KMS-11 (cell line): ENCODE data around the gene RTTN.

Source experiments
- H2AFZ ChIP-seq: fragments of 200-600 bp; sonication (generic); 2 replicates; pipeline ENCODE4 v1.6.1; 2016; ENCODE audit warnings: antibody characterized with exemption, mixed run types, low read depth
- H3K27ac ChIP-seq: fragments of 200-600 bp; sonication (generic); 2 replicates; pipeline ENCODE4 v1.6.1; 2016; ENCODE audit warnings: mild to moderate bottlenecking, mixed run types
- H3K27me3 ChIP-seq: fragments of 200-600 bp; sonication (generic); 2 replicates; pipeline ENCODE4 v1.6.1; 2017; ENCODE audit warnings: mild to moderate bottlenecking, low read depth, mixed run types, moderate library complexity; ENCODE audit not compliant: insufficient read depth
- H3K36me3 ChIP-seq: fragments of 200-600 bp; sonication (generic); 2 replicates; pipeline ENCODE4 v1.6.1; 2017; ENCODE audit warnings: mild to moderate bottlenecking, mixed run types; ENCODE audit not compliant: insufficient read depth
- H3K4me1 ChIP-seq: fragments of 200-600 bp; sonication (generic); 2 replicates; pipeline ENCODE4 v1.6.1; 2016; ENCODE audit warnings: mild to moderate bottlenecking, low read depth, mixed run types; ENCODE audit not compliant: poor library complexity, severe bottlenecking
- H3K4me2 ChIP-seq: fragments of 200-600 bp; sonication (generic); 2 replicates; pipeline ENCODE4 v1.7.0; 2016; ENCODE audit warnings: mild to moderate bottlenecking, mixed run types
- H3K4me3 ChIP-seq: fragments of 200-600 bp; sonication (generic); IDR thresholded peaks from 2 replicates; pipeline ENCODE4 v1.6.1; 2017; ENCODE audit warnings: low read depth, low read length, mixed read lengths; ENCODE audit not compliant: insufficient read depth
- H3K79me2 ChIP-seq: fragments of 200-600 bp; sonication (generic); 2 replicates; pipeline ENCODE4 v1.6.1; 2016; ENCODE audit warnings: low read depth, mixed run types; ENCODE audit not compliant: insufficient read depth
- H3K9ac ChIP-seq: fragments of 200-600 bp; sonication (generic); 2 replicates; pipeline ENCODE4 v1.6.1; 2016; ENCODE audit warnings: mild to moderate bottlenecking, mixed run types
- H4K20me1 ChIP-seq: fragments of 200-600 bp; sonication (generic); 2 replicates; pipeline ENCODE4 v1.6.1; 2016; ENCODE audit warnings: mild to moderate bottlenecking, mixed run types; ENCODE audit not compliant: insufficient read depth
- TF ChIP-seq, protein P1 (sequence below): fragments of 200-600 bp; sonication (generic); conservative IDR thresholded peaks from 2 replicates; pipeline ENCODE4 v1.6.1; 2017; ENCODE audit warnings: low read depth, mild to moderate bottlenecking, antibody characterized with exemption, low read length, moderate library complexity, mixed read lengths

The RTTN gene

DNA sequence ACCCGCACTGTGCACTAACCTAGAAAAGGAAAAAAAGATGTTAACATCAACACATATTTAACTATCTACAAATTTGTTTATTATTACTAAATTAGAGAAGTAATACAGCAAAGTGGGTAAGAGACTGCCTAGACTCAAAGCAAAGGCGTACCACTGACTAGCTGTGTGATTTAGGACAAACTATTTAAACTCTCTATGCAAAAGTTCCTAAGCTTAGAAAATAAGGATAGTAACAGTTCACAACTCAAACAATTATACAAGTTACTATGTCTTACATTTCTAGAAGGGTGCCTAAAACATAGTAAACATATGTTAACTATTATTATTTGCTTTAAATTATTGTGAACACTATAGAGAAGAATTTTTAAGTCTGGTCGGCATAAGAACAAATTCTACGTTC lies 119.4 kb downstream of the RTTN start:
- H3K36me3 ChIP-seq: no peaks in the 10 kb centered on the region
- H4K20me1 ChIP-seq: no peaks in the 10 kb centered on the region
- no peaks in the 10 kb centered on the region for H3K27me3 ChIP-seq
- no peak overlapping the region for H3K4me3 ChIP-seq
- H3K9ac ChIP-seq: no peak overlapping the region
- no peak overlapping the region for H3K4me2 ChIP-seq
- peaks cover 11% of the 10 kb centered on the region for H3K4me1 ChIP-seq
- no peak overlapping the region for H2AFZ ChIP-seq
- TF ChIP-seq, protein P1, sequence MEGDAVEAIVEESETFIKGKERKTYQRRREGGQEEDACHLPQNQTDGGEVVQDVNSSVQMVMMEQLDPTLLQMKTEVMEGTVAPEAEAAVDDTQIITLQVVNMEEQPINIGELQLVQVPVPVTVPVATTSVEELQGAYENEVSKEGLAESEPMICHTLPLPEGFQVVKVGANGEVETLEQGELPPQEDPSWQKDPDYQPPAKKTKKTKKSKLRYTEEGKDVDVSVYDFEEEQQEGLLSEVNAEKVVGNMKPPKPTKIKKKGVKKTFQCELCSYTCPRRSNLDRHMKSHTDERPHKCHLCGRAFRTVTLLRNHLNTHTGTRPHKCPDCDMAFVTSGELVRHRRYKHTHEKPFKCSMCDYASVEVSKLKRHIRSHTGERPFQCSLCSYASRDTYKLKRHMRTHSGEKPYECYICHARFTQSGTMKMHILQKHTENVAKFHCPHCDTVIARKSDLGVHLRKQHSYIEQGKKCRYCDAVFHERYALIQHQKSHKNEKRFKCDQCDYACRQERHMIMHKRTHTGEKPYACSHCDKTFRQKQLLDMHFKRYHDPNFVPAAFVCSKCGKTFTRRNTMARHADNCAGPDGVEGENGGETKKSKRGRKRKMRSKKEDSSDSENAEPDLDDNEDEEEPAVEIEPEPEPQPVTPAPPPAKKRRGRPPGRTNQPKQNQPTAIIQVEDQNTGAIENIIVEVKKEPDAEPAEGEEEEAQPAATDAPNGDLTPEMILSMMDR: no peak
- no peak overlapping the region for H3K27ac ChIP-seq
- no peaks in the 10 kb centered on the region for H3K79me2 ChIP-seq

DNA sequence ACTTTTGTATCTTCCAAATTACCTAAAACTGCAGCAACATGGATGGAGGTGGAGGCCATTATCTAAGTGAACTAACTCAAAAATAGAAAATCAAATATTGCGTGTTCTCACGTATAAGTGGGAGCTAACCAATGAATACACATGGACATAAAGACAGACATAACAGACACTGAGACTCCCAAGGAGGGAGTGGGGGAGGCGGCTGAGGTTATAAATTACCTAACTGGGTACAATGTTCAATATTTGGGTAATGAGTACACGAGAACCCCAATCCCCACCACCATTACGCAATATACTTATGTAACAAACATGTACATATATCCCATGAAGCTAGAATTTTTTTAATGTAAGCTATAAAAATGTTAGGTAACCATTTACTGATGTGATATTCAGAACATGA lies 119.8 kb downstream of the RTTN start:
- Histone ChIP-seq H2AFZ (no peak overlapping the region), H3K27ac (no peak overlapping the region), H3K4me2 (no peak overlapping the region), H3K4me3 (no peak overlapping the region), H3K9ac (no peak overlapping the region), H3K79me2 (no peaks in the 10 kb centered on the region), H4K20me1 (no peaks in the 10 kb centered on the region), H3K4me1 (peaks cover 11% of the 10 kb centered on the region), H3K27me3 (no peaks in the 10 kb centered on the region), H3K36me3 (no peaks in the 10 kb centered on the region)
- TF ChIP-seq, protein P1: no peak

DNA sequence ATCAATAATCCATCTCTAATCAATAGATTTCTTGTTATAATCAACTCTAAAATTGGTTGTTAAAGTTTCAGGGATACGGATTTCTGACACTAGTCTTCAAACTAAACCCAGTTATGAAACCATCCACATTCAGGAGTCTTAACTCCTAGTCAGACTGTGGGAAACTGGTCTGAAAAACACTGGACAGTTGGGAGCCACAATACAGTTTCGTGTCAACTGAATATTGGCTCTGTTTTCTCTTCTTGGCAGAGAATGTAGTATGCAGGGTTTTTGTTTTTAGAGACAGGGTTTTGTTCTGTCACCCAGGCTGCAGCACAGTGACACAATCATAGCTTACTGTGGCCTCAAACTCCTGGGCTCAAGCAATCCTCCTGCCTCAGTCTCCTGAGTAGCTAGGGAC lies 123.1 kb downstream of the RTTN start:
- no peak overlapping the region for H3K9ac ChIP-seq

DNA sequence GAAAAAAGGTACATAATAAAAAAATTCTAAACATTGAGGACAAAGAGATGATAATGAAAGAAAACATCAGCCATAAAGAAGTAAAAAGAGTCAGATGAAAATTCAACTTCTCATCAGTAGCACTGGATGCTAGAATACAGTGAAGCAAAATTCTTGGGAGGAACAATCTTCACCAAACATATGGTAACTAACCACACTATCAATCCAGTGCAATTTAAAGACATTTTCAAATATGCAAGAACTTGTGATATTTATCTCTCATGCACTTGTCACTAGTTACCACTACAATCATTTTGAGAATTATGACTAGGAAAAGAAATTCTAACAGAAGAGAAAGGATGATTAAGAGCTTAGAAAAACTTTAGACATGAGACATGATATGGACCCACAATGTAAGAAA lies 127.4 kb downstream of the RTTN start:
- TF ChIP-seq, protein P1: no peak
- Histone ChIP-seq H3K36me3 (peaks cover 4% of the 10 kb centered on the region; the same call in 1 of the 2 replicates), H3K4me1 (no peaks in the 10 kb centered on the region), H3K27ac (no peak overlapping the region), H3K4me2 (no peak overlapping the region), H4K20me1 (no peaks in the 10 kb centered on the region), H3K79me2 (no peaks in the 10 kb centered on the region), H3K4me3 (no peak overlapping the region), H3K9ac (no peak overlapping the region), H2AFZ (no peak overlapping the region), H3K27me3 (no peaks in the 10 kb centered on the region)

More for the DNA sequence above, 123.1 kb downstream of the RTTN start:
- H2AFZ ChIP-seq: no peak overlapping the region
- H3K4me2 ChIP-seq: no peak overlapping the region
- TF ChIP-seq, protein P1: no peak
- H3K79me2 ChIP-seq: no peaks in the 10 kb centered on the region
- H3K27me3 ChIP-seq: no peaks in the 10 kb centered on the region
- no peak overlapping the region for H3K4me3 ChIP-seq
- no peak overlapping the region for H3K27ac ChIP-seq
- no peaks in the 10 kb centered on the region for H3K36me3 ChIP-seq
- H4K20me1 ChIP-seq: no peaks in the 10 kb centered on the region
- H3K4me1 ChIP-seq: peaks cover 11% of the 10 kb centered on the region
